GF-D8 (cell line): ENCODE measurements around the gene OR10G2.
"Not testable (repeated sequence)": the region's sequence is repeated elsewhere in the genome, so short reads cannot be mapped to it uniquely, and the experiment has no call there.

ENCODE experiments used
- DNase-seq: peaks from one replicate; lab custom pipeline; 2025; lab: John Stamatoyannopoulos, UW

OR10G2 gene

GRCh38 chr14:21634840-21635239 is at the start of gene OR10G2:
Gene OR10G2 (minus strand): TSS chr14:21634940. CDS start chr14:21634842, 98 bp downstream.
- no peak for DNase-seq

- no peak for DNase-seq
Observed at GRCh38 chr14:21680072-21680471, 45.3 kb upstream of the OR10G2 start.

GRCh38 chr14:21675566-21675965 is 40.8 kb upstream of the OR10G2 start:
- no peak for DNase-seq

- DNase-seq = no peak
Observed at GRCh38 chr14:21673718-21674117, 39.0 kb upstream of the OR10G2 start, which contains the start of gene OR4E1. Gene OR4E1 (minus strand): TSS chr14:21673818. CDS start chr14:21670935, 2,883 bp downstream.

GRCh38 chr14:21672116-21672515 is 37.4 kb upstream of the OR10G2 start:
- no peak for DNase-seq

- DNase-seq = no peak
Observed at GRCh38 chr14:21671371-21671770, 36.6 kb upstream of the OR10G2 start.

- DNase-seq = no peak
Observed at GRCh38 chr14:21669284-21669683, 34.5 kb upstream of the OR10G2 start.

- no peak for DNase-seq
Observed at GRCh38 chr14:21668377-21668776, 33.6 kb upstream of the OR10G2 start.

GRCh38 chr14:21656980-21657379 is 22.2 kb upstream of the OR10G2 start:
- no peak for DNase-seq

GRCh38 chr14:21654215-21654614 is 19.5 kb upstream of the OR10G2 start:
- no peak for DNase-seq

- no peak for DNase-seq
Observed at GRCh38 chr14:21653331-21653885, 18.7 kb upstream of the OR10G2 start, which contains the start of gene OR4E2. Gene OR4E2 (plus strand): TSS chr14:21653835. CDS start chr14:21665083, 11,248 bp downstream.

GRCh38 chr14:21652209-21652808 is 17.6 kb upstream of the OR10G2 start:
- DNase-seq = no peak

GRCh38 chr14:21647380-21647779 is 12.6 kb upstream of the OR10G2 start:
- no peak for DNase-seq

GRCh38 chr14:21643407-21643806 is 8.7 kb upstream of the OR10G2 start:
- DNase-seq = no peak

GRCh38 chr14:21642683-21643082 is 7.9 kb upstream of the OR10G2 start:
- no peak for DNase-seq

GRCh38 chr14:21631084-21631483 is 3.7 kb downstream of the OR10G2 start:
- DNase-seq = no peak

GRCh38 chr14:21630503-21630902 is 4.2 kb downstream of the OR10G2 start:
- not testable (repeated sequence) for DNase-seq

GRCh38 chr14:21626491-21627230 is 8.1 kb downstream of the OR10G2 start:
- DNase-seq = no peak

GRCh38 chr14:21617614-21618013 is 17.1 kb downstream of the OR10G2 start:
- no peak for DNase-seq

GRCh38 chr14:21614240-21614639 is 20.5 kb downstream of the OR10G2 start:
- DNase-seq = no peak

- no peak for DNase-seq
Observed at GRCh38 chr14:21612324-21612723, 22.4 kb downstream of the OR10G2 start.

GRCh38 chr14:21602181-21602580 is 32.6 kb downstream of the OR10G2 start:
- not testable (repeated sequence) for DNase-seq

- no peak for DNase-seq
Observed at GRCh38 chr14:21589317-21589716, 45.4 kb downstream of the OR10G2 start.
